ENCODE data around the gene PLXNC1.

The PLXNC1 gene

GRCh38 chr12:94336211-94336925 is 188.0 kb downstream of the PLXNC1 start:
- H3K4me3 ChIP-seq (ENCODE audit: low read length): no peak overlapping the region
- peak; percentile 3 for DNase-seq (ENCODE audit: low read depth)
- no peak for TF ChIP-seq CTCF (conservative IDR thresholded peaks at IDR 0.05; ENCODE audit: low read length)

GRCh38 chr12:94338006-94338794 is 189.8 kb downstream of the PLXNC1 start:
- DNase-seq (ENCODE audit: low read depth): no peak
- H3K4me3 ChIP-seq (ENCODE audit: low read length): no peak overlapping the region
- TF ChIP-seq CTCF (conservative IDR thresholded peaks at IDR 0.05; ENCODE audit: low read length): no peak

- DNase-seq (ENCODE audit: low read depth): no peak
- TF ChIP-seq CTCF (conservative IDR thresholded peaks at IDR 0.05; ENCODE audit: low read length): no peak
- H3K4me3 ChIP-seq (ENCODE audit: low read length): no peak overlapping the region
Measured at GRCh38 chr12:94340573-94340972, 192.2 kb downstream of the PLXNC1 start.

GRCh38 chr12:94353130-94353529 is 204.8 kb downstream of the PLXNC1 start:
- TF ChIP-seq CTCF (conservative IDR thresholded peaks at IDR 0.05; ENCODE audit: low read length): no peak
- DNase-seq (ENCODE audit: low read depth): no peak
- no peak overlapping the region for H3K4me3 ChIP-seq (ENCODE audit: low read length)

Measured in AG10803 (cell line).